ENCODE data around the gene CS. TPM values are rescaled to one million over a fixed set of nuclear protein-coding genes. Genes with fewer than 3 reads are reported as not detected.
A peak's percentile ranks its signal among the peaks of the same experiment; 100 is the strongest.
"Not testable (repeated sequence)": the region's sequence is repeated elsewhere in the genome, so short reads cannot be mapped to it uniquely, and the experiment has no call there.

The CS gene
- total RNA-seq, 1 donor from 2014 or later = 67.0 TPM

GRCh38 chr12:56274299-56274698 lies 25.8 kb downstream of the CS start:
- no peak for DNase-seq

- not testable (repeated sequence) for DNase-seq
These were observed 27.7 kb downstream of the CS start for GRCh38 chr12:56272468-56272867.

- peak; percentile 55 for DNase-seq
These were observed 29.1 kb downstream of the CS start for GRCh38 chr12:56271031-56271430.

DNA sequence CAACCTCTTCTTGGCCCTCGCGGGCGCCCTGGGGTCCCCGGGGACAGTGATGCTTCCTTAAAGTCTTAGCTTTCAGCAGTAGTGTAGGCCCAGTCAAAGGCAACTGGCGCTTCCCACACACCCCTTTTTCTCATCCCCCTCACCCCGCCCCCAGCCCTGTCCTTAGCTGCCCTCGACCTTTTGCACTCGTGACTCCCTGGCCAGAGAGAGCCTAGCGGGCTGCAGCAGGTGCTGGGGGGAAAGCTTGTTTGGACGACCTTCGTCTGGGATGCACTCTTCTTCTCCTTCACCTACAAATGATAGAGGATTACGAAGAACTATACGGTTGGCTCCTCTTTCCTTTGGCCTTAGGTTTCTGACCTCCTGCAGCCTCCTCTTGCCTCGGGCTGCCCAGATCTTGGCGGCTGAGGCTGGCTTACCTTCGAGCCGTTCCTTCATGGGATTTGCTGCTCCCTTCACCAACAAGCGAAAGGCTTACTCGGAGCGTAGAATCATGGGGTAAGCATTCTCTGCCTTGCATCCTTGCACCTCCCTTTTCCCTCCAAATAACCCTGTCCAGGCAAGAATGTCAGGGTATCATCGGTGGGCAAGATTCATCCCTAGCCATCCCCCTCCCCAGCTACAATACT lies 32.6 kb downstream of the CS start:
- no peak for DNase-seq

DNA sequence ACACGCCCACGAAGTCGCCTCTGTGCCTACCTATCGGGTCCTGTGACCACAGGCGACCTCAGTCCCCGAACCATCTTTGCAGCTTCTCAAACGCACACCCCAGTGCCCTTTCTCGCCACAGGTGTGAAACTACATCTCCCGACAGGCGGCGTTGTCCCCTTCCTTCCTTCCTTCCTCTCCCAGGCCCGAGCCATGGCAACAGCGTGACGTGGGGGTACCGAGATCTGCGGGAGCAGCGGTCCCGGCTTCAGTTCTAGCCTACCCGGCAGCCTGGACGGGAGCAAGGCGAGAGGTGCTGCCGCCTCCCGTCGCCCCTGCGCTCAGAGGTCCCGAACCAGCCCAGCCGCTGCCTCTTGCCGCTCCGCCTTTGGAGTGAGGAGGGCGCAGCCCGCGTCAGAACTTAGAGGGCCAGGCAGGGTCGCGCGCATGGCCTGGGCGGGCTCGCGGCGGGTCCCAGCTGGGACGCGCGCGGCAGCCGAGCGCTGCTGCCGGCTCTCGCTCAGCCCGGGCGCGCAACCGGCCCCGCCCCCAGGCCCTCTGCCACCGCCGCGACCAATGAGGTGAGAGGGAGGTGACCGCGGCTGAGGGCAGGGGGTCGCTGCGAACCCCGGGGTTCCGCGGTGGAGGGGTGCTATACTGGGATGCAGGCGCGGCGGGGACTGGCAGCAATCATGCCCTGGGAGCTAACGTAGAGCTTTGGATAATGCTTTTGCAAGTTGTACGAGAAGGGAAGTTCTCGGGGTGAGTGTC lies 33.3 kb downstream of the CS start, which contains the start of gene COQ10A:
TSS of gene COQ10A (plus strand) at position 250 of the 750 bp plus-strand sequence. CDS start at position 427, 177 bp downstream.
- peak; percentile 86 for DNase-seq

DNA sequence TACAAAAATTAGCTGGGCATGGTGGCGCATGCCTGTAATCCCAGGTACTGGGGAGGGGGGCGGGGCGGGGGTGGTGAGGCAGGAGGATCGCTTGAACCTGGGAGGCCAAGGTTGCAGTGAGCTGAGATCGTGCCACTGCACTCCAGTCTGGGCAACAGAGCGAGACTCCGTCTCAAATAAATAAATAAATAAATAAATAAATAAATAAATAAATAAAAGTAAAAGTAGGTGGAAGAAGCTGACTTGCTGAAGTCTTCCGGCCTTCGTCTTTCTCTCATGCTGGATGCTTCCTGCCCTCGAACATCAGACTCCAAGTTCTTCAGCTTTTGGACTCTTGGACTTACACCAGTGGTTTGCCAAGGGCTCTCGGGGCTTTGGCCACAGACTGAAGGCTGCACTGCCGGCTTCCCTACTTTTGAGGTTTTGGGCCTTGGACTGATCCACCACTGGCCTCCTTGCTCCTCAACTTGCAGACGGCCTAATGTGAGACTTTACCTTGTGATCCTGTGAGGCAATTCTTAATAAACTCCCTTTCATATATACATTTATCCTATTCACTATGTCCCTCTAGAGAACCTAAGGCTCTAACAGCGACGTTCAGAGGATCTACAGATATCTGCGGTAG lies 34.0 kb downstream of the CS start:
- DNase-seq = not testable (repeated sequence)

DNA sequence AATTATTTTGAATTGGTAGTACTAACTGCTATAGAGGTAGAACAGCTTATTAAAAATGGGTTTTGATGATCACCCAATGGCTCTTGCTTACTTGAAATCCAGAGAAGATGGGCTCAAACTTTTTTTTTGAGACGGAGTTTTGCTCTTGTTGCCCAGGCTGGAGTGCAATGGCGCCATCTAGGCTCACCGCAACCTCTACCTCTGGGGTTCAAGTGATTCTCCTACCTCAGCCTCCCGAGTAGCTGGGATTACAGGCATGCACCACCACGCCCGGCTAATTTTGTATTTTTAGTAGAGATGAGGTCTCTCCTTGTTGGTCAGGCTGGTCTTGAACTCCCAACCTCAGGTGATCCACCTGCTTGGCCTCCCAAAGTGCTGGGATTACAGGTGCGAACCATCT lies 37.2 kb downstream of the CS start:
- not testable (repeated sequence) for DNase-seq

DNA sequence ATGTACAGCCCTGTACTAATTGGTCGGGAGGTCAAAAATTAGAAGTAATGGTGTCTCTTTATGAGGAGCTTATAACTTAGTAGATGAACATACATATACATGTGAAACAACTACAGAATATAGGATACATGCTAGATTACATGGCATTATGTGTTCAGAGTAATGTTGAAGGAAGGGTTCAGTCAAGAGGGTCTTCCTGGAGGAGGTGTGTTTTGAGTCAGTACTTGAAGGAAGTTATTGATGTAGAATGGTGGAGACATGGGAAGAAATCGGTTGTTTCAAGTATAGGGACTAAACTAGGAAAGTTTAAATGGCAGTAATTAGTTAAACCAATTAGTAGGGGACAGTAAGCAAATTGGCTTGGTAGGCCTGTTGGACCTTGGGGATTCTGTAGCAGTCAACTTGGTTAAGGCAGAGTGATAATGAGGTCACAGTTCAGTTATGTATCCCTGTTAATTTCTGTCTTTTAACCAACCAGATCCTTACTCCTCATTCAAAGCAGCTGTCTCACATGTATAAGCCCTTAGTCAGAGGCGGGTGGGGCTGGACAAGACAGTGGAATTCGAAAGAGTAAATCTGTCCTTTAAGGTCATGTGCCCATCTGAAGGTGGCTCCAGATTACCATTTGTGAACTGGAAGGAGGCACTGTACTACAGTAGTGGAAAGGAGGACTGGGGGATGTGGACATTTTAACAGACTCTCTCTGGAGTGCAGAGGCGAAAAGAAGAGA lies 38.5 kb downstream of the CS start:
- DNase-seq = no peak

DNA sequence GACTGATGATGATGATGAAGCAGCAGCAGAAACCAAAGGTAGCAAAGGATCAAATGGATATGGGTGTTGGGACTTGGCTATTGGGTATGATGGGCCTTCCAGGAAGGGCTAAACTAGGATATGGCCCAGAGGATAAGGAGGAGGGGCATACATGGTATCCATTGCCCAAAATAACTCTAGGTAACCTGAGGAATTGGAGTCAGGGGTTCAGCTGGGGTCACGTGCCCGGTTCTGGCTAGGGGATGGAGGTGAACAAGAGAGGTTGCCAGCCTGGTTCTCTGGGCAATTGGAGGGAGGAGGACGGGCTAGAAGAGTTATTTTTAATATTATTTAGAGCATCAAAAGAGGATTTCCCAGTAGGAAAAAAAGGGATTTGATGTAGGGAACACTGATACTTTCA lies 39.2 kb downstream of the CS start:
- DNase-seq = no peak

GRCh38 chr12:56260380-56260779 lies 39.8 kb downstream of the CS start:
- no peak for DNase-seq

GRCh38 chr12:56258820-56259183 lies 41.3 kb downstream of the CS start:
- DNase-seq = no peak

GRCh38 chr12:56258068-56258819 lies 41.9 kb downstream of the CS start, which contains the start of gene ANKRD52:
TSS of gene ANKRD52 (minus strand) at chr12:56258384. CDS start at chr12:56258269, 115 bp downstream.
- DNase-seq = peak; percentile 81

DNA sequence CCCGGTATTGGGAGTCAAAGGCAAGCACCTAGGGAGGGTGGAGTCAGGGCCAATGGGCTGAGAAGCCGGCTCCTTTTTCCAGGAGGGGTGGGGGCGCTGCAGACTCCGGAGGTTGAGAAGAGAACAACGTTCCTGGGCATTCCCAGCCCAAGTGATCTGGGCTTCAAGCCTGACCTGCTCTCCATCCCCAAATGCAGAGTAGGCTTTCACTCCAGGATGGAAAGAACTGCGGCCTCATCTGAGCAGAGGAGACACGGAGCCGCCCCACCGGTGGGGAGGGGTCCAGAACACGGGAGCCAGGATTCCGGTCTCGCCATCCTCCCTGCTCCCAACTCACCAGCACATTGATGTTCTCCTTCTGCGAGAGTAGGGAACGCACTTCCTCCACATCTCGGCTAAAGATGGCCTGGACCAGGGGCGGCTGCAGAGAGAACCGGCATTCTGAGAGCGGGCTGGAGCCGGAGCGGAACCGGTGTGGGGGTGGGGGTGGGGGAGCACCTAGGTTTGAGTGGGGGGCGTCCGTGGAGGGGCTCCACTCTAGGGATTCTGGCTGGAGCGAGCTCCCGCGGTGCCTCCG lies 42.6 kb downstream of the CS start:
- peak; percentile 54 for DNase-seq

- DNase-seq = no peak
These were observed 43.1 kb downstream of the CS start for GRCh38 chr12:56257071-56257470.

DNA sequence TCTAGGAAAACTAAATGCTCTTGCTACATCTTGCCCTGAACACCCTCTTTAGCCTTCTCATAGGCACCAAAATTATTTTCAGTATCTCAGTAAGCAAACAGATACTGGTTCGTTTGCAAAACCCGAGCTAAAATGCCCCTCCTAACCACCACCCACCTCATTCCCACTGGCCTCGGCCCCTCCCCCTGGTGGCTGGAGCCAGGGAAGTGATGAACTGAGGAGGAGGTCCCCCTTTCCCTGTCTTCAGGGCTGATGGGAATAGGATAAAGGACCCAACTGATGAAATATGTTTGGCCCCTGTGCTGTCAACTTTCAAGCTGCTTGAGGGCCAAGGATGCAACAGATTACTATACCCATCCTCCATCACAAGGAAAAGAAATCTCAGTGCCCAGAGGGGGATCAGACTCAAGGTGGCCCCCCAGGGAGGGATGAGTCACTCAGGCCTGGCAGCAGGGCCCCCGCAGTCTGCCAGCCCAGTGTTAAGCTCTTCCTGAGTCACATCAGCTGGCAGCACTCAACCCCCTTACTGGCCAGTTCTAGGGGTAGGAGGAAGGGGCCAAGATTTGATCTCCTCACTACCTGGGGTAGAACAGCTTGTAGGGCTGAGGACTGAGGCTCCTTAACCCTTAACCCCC lies 43.7 kb downstream of the CS start:
- DNase-seq = peak; percentile 36

- DNase-seq = no peak
These were observed 44.5 kb downstream of the CS start for GRCh38 chr12:56255671-56256070.

- no peak for DNase-seq
These were observed 47.0 kb downstream of the CS start for GRCh38 chr12:56253091-56253490.

DNA sequence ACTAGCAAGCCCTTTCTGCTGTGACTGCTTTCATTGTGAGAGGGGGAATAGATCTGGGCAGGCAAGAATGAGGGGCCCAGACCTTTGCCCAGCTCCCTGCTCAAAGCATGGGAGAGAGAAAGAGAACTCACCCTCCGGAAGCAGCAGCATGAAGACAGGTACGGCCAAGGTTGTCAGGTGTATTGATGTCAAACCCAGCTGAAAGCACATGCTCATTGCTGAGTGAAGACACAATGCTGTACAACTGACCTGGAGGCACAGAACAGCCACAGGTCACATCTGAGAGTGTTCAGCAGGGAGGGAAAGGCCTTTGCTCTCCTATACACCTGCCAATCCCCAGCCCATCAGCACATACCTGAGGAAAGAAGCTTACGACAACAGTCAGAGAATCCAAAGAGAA lies 47.5 kb downstream of the CS start:
- DNase-seq = no peak

DNA sequence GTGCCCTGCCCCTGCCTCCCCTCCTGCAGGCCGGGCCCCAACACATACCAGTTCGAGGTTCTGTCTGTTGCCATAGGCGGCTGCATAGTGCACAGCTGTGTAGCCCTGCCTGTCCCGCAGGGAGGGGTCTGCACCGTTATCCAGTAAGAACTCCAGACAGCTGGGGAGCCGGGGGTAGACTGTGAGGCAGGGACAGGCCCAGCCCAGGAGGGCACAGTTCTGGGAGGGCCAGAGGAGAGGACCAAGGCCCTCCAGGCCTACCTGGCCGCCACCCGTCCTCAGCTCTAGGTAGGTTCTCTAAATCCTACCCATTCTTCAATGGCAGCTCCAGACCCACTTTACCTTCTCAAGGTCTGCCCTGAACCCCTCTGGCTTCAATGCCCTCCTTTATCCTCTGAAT lies 51.4 kb downstream of the CS start:
- no peak for DNase-seq

DNA sequence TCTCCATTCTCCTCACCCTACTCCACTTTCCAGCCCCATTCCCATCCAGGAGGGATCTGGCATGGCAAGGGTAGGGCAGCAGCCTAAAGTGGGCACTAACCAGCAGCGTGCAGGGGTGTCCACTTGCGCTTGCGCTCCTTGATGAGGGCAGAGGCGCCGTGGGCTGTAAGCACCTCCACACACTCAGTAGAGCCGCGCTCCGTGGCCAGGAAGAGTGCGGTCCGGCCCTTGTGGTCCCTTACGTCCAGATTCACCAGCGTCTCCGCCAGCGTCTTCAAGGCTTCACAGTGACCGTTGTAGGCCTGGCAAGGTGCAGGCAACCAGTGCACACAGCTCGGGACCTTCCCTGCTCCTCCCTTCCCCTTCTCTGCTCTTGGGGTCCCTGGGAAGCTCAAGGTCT lies 52.2 kb downstream of the CS start:
- DNase-seq = no peak

DNA sequence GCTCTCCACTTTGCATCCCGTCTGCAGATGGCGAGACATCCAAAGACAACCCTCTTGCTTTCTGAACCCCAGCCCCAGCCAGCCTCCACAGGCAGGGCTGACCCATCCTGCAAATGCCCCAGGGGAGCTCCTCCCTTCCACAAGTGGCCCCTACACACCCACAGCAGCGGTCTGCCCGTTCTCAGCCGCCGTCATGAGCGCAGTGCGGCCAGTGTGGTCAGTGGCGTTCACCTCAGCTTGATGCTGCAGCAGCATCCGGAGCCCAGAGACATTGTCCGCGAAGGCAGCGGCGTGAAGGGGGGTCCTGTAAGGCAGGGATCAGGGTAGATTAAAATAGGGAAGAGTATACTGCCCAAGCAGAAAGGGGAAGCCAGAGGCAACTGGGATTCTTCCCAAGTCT lies 55.6 kb downstream of the CS start:
- no peak for DNase-seq
